HepG2 (cell line): ENCODE results near the gene NAV2. TPM values are rescaled to one million over a fixed set of nuclear protein-coding genes. Genes with fewer than 3 reads are reported as not detected.

Source experiments
- ASH2L ChIP-seq: fragments of 300-600, 200-600 bp; sonication (generic); IDR thresholded peaks from 2 replicates; pipeline ENCODE4 v1.7.0; 2017; ENCODE audit warnings: low read depth, mild to moderate bottlenecking, moderate library complexity, mixed read lengths, low read length; ENCODE audit not compliant: insufficient read length
- DMTF1 ChIP-seq: sonication (generic); formaldehyde crosslinking; IDR thresholded peaks from 2 replicates; pipeline ENCODE4 v1.4.0; 2020; ENCODE audit warnings: mild to moderate bottlenecking, missing genetic modification reagents
- HNRNPLL ChIP-seq: fragments of 200-400 bp; formaldehyde crosslinking; IDR thresholded peaks from 2 replicates; pipeline ENCODE4 v1.6.1; 2017; ENCODE audit warnings: mild to moderate bottlenecking, low read depth, low read length; ENCODE audit not compliant: poor library complexity, severe bottlenecking
- MLLT10 ChIP-seq: sonication (generic); formaldehyde crosslinking; IDR thresholded peaks from 2 replicates; pipeline ENCODE4 v1.4.0; 2020; ENCODE audit warnings: missing genetic modification reagents
- MXD1 ChIP-seq: sonication (generic); formaldehyde crosslinking; IDR thresholded peaks from 2 replicates; pipeline ENCODE4 v1.4.0; 2020; ENCODE audit warnings: mild to moderate bottlenecking, missing genetic modification reagents
- NR1H2 ChIP-seq: sonication (generic); formaldehyde crosslinking; IDR thresholded peaks from 2 replicates; pipeline ENCODE4 v1.8.1; 2022; ENCODE audit warnings: low read depth, missing genetic modification reagents, borderline replicate concordance
- PRPF4 ChIP-seq: fragments of 200-400 bp; formaldehyde crosslinking; IDR thresholded peaks from 2 replicates; pipeline ENCODE4 v1.6.1; 2016; ENCODE audit warnings: low read length, low read depth; ENCODE audit not compliant: poor library complexity, severe bottlenecking
- SMC3 ChIP-seq: IDR thresholded peaks from 2 replicates; pipeline ENCODE4 v1.6.1; 2011; ENCODE audit warnings: low read length, improper control_type of control experiment
- UBTF ChIP-seq: sonication (generic); formaldehyde crosslinking; IDR thresholded peaks from 2 replicates; pipeline ENCODE4 v1.4.0; 2020; ENCODE audit warnings: mild to moderate bottlenecking, missing genetic modification reagents
- ZBTB14 ChIP-seq: sonication (generic); formaldehyde crosslinking; IDR thresholded peaks from 2 replicates; pipeline ENCODE4 v1.4.0; 2020; ENCODE audit warnings: missing genetic modification reagents
- ZBTB39 ChIP-seq: sonication (generic); formaldehyde crosslinking; IDR thresholded peaks from 2 replicates; pipeline ENCODE4 v1.5.0; 2020; ENCODE audit warnings: missing genetic modification reagents
- ZMAT5 ChIP-seq: sonication (generic); formaldehyde crosslinking; IDR thresholded peaks from 2 replicates; pipeline ENCODE4 v1.5.0; 2020; ENCODE audit warnings: mild to moderate bottlenecking, low read depth, missing genetic modification reagents, borderline replicate concordance
- ZNF205 ChIP-seq: IDR thresholded peaks from 2 replicates; pipeline ENCODE4 v1.6.1; 2018; ENCODE audit warnings: missing biosample characterization, missing genetic modification reagents
- ZNF574 ChIP-seq: sonication (generic); formaldehyde crosslinking; IDR thresholded peaks from 2 replicates; pipeline ENCODE4 v1.4.0; 2020; ENCODE audit warnings: missing genetic modification reagents
- ZNF619 ChIP-seq: sonication (generic); formaldehyde crosslinking; IDR thresholded peaks from 2 replicates; pipeline ENCODE4 v1.4.0; 2020; ENCODE audit warnings: mild to moderate bottlenecking, missing genetic modification reagents
- ZNF850 ChIP-seq: sonication (generic); formaldehyde crosslinking; conservative IDR thresholded peaks from 2 replicates; pipeline ENCODE4 v1.9.0; 2021; ENCODE audit warnings: mild to moderate bottlenecking, missing genetic modification reagents
- polyA plus RNA-seq, 8 experiments: library from polyadenylated mRNA; depleted of rRNA in 3 of 8; stranded (reverse) in 7 of 8; unstranded in 1 of 8; fragments of >200 nt; fragmentation: Illumina TruSeq in 4 of 8; extraction: Trizol in 4 of 8; gene quantifications; 2 replicates each; pipeline versions ENCODE4 v1.2.1 to v1.2.3, GENCODE V29; 2011 to 2016; ENCODE audit warnings: low read depth in 4 of 8, missing spikeins in 1 of 8, mixed read lengths in 1 of 8; ENCODE audit not compliant: insufficient read depth in 1 of 8
- total RNA-seq, 5 experiments: library from RNA; depleted of rRNA; stranded (reverse); fragments of >200 nt; fragmentation: Illumina TruSeq; extraction: Trizol; gene quantifications; 2 replicates each; pipeline ENCODE4 v1.2.3, GENCODE V29; 2016; ENCODE audit warnings: low read depth in 1 of 5

The NAV2 gene
- total and polyA plus RNA-seq, 2 of the 13 experiments (the other 11 are each of a cell fraction or from before 2014, with no cell fraction given), result 9.3 to 34.6 TPM

- TF ChIP-seq UBTF (CRISPR knock-in tag) (peak; percentile 52; the same call in 1 of the 2 replicates), ZBTB14 (CRISPR knock-in tag) (no peak), ZMAT5 (no peak), ZNF619 (CRISPR knock-in tag) (0 out of 2 replicates have a peak, but pooled peaks have one; percentile 58), ZNF205 (CRISPR knock-in tag) (0 out of 2 replicates have a peak, but pooled peaks have one; percentile 19), MLLT10 (CRISPR knock-in tag) (no peak), ZBTB39 (CRISPR knock-in tag) (no peak), PRPF4 (no peak), SMC3 (peak; percentile 13; the same call in 1 of the 2 replicates), ZNF850 (CRISPR knock-in tag) (no peak), NR1H2 (CRISPR knock-in tag) (no peak), MXD1 (no peak), HNRNPLL (no peak), ZNF574 (CRISPR knock-in tag) (peak; percentile 43; the same call in 1 of the 2 replicates), DMTF1 (CRISPR knock-in tag) (no peak), ASH2L (no peak)
Observed at GRCh38 chr11:19976281-19976941, 263.8 kb downstream of the NAV2 start (continued).
